ENCODE measurements around the gene EYA3.
"Not testable (repeated sequence)": the region's sequence is repeated elsewhere in the genome, so short reads cannot be mapped to it uniquely, and the experiment has no call there.

EYA3 gene

DNA sequence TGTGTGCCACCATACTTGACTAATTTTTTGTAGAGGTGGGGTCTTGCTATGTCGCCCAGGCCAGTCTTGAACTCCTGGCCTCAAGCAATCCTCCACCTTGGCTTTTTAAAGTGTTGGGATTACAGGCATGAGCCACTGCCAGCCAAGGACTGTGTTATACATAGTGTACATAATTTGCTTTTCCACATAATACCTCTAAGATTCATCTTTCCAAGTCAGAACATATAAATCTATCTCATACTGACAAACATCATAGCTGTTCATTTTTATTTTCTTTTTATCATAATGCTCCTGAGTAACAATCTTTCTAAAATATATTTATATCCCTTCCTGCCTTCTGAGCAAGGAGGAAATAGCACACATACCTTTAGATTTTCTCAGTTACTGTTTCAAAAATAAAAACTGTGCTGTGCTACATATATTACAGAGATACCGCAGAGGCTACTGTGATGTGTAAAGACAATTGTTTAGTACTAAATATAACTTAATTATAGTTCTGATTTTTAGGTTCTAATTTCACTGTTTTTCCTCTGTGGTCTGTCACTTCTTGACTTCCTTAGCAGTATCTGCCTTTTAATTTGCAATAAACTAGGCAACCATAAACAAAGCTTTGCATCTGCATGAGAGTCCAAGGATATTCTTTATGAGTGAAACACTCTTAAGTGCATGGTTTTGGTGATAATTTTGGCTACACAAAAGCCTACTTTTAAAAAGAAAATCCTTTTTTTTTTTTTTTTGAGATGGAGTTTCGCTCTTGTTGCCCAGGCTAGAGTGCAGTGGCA, 59.3 kb downstream of the EYA3 start:
- no peak for DNase-seq (ENCODE audit: low read depth in 2 of 2)

DNA sequence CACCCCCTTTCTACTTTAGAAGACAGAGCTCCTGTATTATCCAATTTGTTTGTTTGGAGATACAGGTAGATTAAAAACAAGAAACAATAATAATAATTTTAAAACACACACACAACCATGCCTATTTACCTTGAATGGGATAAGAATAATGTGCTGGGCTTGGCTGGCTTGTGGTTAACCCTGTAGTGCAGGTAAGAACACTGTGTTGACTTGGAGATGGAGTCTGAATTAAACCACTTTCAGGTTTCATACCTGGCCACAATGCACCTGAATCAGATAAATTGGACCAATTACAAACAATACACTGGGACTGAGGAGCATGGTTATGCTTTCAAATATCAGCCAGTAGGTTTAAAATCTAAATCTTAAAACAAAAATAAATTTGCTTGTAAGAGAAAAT, 60.8 kb downstream of the EYA3 start:
- no peak for DNase-seq (ENCODE audit: low read depth in 2 of 2)

- no peak for DNase-seq (ENCODE audit: low read depth in 2 of 2)
These were observed 61.2 kb downstream of the EYA3 start for GRCh38 chr1:28027238-28027637.

- DNase-seq (ENCODE audit: low read depth in 2 of 2): no peak
These were observed 62.1 kb downstream of the EYA3 start for GRCh38 chr1:28026329-28026728.

DNA sequence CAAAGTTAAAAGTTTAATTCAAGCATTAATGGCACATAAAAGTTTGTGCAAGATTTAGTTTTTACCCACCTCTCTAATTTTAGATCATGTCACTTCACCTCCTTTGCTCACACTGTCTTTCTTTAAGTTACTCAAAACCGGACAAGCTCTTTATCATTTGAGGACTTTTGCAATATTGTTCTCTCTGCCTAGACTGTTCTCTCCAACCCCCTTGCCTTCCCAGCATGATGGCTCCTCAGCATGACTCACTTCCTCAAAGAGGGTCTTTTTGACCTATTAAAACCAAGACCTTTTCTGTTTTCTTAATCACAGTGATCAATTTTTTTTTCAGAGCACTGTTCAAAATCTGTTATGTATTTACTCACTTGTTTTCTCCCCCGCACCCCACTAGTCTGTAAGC, 67.3 kb downstream of the EYA3 start:
- DNase-seq (ENCODE audit: low read depth in 2 of 2): no peak

DNA sequence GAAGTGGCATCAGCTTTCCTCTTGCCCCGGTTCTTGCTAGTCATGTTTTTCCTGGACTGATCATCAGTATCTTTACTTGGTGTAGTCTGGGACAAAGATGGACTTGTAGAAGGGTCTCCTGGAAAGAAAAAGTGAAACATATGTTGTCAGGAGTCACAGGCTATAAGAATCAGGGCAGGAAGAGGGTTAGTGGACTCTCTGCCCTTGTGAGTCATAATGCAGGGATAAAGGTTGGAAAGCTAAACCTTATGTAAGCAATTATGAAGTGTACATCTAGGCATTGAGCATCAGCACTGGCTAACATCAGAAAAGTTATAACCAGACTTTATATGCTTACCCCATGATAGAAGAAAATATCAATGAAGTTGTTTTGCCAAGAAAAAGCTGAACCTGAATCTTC, 77.4 kb downstream of the EYA3 start:
- DNase-seq (ENCODE audit: low read depth in 2 of 2): no peak

- not testable (repeated sequence) for DNase-seq (ENCODE audit: low read depth in 2 of 2)
These were observed 85.3 kb downstream of the EYA3 start for GRCh38 chr1:28003117-28003516.

- no peak for DNase-seq (ENCODE audit: low read depth in 2 of 2)
These were observed 85.8 kb downstream of the EYA3 start for GRCh38 chr1:28002600-28002999.

DNA sequence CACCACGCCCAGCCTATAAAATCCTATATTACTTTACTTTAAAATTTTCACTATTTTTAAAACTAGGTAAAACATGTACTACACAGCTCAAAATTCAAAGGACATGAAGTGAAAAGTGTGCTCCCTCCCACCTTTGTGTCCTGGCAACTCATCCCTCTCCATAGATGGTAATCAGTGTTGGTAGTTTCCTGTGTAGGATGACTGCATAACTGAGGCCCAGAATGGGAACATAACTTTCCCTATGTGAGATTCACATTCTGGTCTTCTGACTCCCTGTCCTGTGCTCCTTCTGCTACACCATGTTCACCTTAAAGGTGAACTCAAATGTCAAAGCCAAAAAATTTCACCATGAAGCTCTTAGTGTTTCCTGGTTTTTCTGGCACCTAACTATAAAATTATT, 89.4 kb downstream of the EYA3 start:
- no peak for DNase-seq (ENCODE audit: low read depth in 2 of 2)

GRCh38 chr1:27994526-27994925, 93.9 kb downstream of the EYA3 start:
- DNase-seq (ENCODE audit: low read depth in 2 of 2): not testable (repeated sequence)

DNA sequence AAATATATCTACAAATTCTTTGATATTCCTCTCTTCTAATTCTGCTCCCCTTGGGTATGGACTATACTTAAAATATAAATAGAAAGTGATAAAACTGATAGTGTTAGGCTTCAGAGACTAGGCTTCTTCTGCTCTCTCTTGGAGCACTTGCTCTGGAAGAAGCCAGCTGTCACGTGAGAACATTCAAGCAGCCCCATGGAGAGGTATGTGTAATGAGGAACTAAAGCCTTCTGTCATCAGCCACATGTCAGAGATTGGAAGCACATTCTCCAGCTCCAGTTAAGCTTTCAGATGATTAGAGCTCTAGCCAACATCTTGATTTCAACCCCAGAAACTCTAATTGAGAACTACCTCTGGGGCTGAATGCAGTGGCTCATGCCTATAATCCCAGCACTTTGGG, 94.3 kb downstream of the EYA3 start:
- DNase-seq (ENCODE audit: low read depth in 2 of 2): no peak

DNA sequence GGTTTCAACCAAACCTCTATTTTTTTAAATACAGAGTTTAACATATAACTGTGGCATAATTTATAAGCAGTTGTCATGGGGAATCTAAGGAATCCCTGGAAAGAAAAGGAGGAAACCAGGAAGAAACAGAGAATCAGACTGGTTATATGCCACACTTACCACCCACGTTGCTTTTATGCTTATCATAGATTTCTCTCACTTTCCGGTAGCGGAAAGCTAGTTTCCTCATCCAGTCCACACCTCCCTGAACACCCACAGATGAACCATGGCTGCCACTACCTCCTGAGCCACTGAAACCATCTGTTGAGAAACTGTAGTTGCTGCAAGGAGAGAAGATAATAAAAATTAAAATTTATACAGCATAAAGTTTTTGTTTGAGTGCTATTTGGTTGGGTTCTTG, 95.2 kb downstream of the EYA3 start:
- DNase-seq (ENCODE audit: low read depth in 2 of 2): peak in 1 of 2 donors; percentile 4

- DNase-seq (ENCODE audit: low read depth in 2 of 2): peak; percentile 4 to 9
These were observed 96.1 kb downstream of the EYA3 start for GRCh38 chr1:27992276-27992675.

- DNase-seq (ENCODE audit: low read depth in 2 of 2): no peak
These were observed 97.4 kb downstream of the EYA3 start for GRCh38 chr1:27990920-27991537.

DNA sequence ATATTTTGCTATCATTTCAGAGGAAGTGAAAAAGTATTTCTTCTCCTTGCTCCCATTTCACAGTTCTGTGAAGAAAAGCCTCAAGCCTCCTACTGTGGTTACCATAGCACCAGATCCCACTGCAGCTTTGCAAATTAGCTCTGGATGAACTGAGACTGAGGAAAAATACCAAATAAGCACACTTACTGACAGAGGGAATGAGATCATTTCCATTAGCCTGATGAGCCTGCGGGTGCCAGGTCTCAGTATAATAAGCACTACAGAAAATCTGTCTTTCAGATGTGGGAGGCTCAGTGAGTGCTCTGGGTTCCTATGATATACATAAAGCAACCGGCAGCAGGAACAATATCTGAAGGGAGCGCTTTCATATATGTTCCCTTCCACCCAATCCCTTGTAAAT, 107.3 kb downstream of the EYA3 start:
- DNase-seq (ENCODE audit: low read depth in 2 of 2): no peak

DNA sequence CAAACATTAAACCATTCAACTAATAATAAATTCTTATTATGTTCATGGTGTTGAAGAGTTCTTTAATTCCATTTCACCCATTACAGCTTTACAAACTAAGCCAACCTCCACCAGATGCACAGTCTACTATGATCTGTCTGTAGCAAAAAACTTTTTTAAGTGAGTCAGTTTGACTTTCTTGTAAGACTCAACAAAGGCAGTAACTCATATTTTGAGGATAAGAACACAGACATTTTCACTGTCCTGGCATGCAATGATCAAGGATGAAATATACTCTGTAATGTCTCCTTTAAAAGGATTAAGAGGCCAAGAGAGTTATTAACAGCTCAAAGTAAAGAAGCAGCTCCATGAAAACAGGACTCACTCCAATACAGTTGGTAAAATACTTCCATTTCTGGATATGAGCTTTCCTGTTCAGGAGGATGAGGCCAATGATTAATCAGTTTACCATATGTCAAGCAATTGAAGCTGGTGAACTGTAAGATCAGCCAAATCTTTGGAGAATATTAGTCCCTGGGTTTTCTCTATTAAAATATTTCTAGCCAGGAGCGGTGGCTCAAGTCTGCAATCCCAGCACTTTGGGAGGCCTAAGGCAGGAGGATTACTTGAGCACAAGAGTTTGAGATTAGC, 108.1 kb downstream of the EYA3 start:
- no peak for DNase-seq (ENCODE audit: low read depth in 2 of 2)

GRCh38 chr1:27979859-27980201, 108.6 kb downstream of the EYA3 start:
- no peak for DNase-seq (ENCODE audit: low read depth in 2 of 2)

GRCh38 chr1:27979151-27979858, 109.1 kb downstream of the EYA3 start:
- DNase-seq (ENCODE audit: low read depth in 2 of 2): no peak

- DNase-seq (ENCODE audit: low read depth in 2 of 2): no peak
These were observed 114.0 kb downstream of the EYA3 start for GRCh38 chr1:27974417-27974781.

GRCh38 chr1:27973771-27974416, 114.5 kb downstream of the EYA3 start:
- DNase-seq (ENCODE audit: low read depth in 2 of 2): no peak

- DNase-seq (ENCODE audit: low read depth in 2 of 2): no peak
These were observed 116.3 kb downstream of the EYA3 start for GRCh38 chr1:27972141-27972540.

DNA sequence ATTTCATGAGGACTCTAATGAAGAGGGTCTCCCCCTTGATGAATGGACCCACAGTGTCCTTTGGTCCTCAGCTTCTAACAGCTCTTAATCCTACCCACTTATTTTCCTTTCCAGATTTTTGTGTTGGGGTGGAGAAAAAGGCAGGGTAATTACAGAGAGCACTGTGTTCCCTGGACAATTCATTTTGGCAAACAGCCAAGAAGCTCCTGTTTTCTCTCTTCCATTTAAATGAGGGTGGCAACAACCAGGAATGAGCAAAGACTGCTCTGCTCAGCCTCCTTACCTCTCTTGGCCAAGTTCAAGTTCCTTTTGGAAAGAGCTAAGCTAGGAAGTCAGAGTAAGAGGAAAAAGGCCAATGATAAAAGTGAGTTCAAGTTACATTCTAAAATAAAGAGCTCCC, 116.7 kb downstream of the EYA3 start:
- no peak for DNase-seq (ENCODE audit: low read depth in 2 of 2)

All from stimulated activated CD8-positive, alpha-beta memory T cell treated with anti-CD3 and anti-CD28 coated beads, Interleukin-2, amount 100 ng/mL, for 1 hour (primary cell).